ENCODE data around the gene NDUFAF8. TPM values are rescaled to one million over a fixed set of nuclear protein-coding genes. Genes with fewer than 3 reads are reported as not detected.

NDUFAF8 gene
- polyA plus RNA-seq, 1 experiment, result 181 TPM

GRCh38 chr17:81277946-81278693 lies 39.0 kb downstream of the NDUFAF8 start:
- Histone ChIP-seq H3K4me3 (ENCODE audit: low read depth, low read length) (no peak overlapping the region), H3K27ac (ENCODE audit: low read depth, low read length) (no peak overlapping the region), H3K27me3 (ENCODE audit: control insufficient read depth, insufficient read depth, low read length) (no peaks in the 10 kb centered on the region), H3K9me3 (ENCODE audit: control insufficient read depth, insufficient read depth, low read length) (no peaks in the 10 kb centered on the region; the same call in 1 of the 2 replicates)
- CTCF ChIA-PET, result interaction anchor here (1.5 kb wide), 2 partner anchors 14 to 207 kb away, joined by 4 to 6 read pairs; no protein-coding TSS in a partner anchor
- POLR2A ChIA-PET, result no interaction called here
- TF ChIP-seq, protein P1, sequence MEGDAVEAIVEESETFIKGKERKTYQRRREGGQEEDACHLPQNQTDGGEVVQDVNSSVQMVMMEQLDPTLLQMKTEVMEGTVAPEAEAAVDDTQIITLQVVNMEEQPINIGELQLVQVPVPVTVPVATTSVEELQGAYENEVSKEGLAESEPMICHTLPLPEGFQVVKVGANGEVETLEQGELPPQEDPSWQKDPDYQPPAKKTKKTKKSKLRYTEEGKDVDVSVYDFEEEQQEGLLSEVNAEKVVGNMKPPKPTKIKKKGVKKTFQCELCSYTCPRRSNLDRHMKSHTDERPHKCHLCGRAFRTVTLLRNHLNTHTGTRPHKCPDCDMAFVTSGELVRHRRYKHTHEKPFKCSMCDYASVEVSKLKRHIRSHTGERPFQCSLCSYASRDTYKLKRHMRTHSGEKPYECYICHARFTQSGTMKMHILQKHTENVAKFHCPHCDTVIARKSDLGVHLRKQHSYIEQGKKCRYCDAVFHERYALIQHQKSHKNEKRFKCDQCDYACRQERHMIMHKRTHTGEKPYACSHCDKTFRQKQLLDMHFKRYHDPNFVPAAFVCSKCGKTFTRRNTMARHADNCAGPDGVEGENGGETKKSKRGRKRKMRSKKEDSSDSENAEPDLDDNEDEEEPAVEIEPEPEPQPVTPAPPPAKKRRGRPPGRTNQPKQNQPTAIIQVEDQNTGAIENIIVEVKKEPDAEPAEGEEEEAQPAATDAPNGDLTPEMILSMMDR (IDR thresholded peaks at IDR 0.05; ENCODE audit: low read depth, low read length), result no peak
- no peak for DNase-seq (ENCODE audit: low read depth, low spot score)

- DNase-seq (ENCODE audit: low read depth, low spot score), result no peak
- no peak overlapping the region for H3K4me3 ChIP-seq (ENCODE audit: low read depth, low read length)
- no peaks in the 10 kb centered on the region; the same call in 1 of the 2 replicates for H3K9me3 ChIP-seq (ENCODE audit: control insufficient read depth, insufficient read depth, low read length)
- TF ChIP-seq, protein P1 (IDR thresholded peaks at IDR 0.05; ENCODE audit: low read depth, low read length), result no peak
- CTCF ChIA-PET, result interaction anchor here (1.5 kb wide), 2 partner anchors 13 to 206 kb away, joined by 4 to 6 read pairs; no protein-coding TSS in a partner anchor
- POLR2A ChIA-PET, result no interaction called here
- H3K27ac ChIP-seq (ENCODE audit: low read depth, low read length), result no peak overlapping the region
- H3K27me3 ChIP-seq (ENCODE audit: control insufficient read depth, insufficient read depth, low read length), result no peaks in the 10 kb centered on the region
Measured at GRCh38 chr17:81278831-81279230, 39.7 kb downstream of the NDUFAF8 start.

DNA sequence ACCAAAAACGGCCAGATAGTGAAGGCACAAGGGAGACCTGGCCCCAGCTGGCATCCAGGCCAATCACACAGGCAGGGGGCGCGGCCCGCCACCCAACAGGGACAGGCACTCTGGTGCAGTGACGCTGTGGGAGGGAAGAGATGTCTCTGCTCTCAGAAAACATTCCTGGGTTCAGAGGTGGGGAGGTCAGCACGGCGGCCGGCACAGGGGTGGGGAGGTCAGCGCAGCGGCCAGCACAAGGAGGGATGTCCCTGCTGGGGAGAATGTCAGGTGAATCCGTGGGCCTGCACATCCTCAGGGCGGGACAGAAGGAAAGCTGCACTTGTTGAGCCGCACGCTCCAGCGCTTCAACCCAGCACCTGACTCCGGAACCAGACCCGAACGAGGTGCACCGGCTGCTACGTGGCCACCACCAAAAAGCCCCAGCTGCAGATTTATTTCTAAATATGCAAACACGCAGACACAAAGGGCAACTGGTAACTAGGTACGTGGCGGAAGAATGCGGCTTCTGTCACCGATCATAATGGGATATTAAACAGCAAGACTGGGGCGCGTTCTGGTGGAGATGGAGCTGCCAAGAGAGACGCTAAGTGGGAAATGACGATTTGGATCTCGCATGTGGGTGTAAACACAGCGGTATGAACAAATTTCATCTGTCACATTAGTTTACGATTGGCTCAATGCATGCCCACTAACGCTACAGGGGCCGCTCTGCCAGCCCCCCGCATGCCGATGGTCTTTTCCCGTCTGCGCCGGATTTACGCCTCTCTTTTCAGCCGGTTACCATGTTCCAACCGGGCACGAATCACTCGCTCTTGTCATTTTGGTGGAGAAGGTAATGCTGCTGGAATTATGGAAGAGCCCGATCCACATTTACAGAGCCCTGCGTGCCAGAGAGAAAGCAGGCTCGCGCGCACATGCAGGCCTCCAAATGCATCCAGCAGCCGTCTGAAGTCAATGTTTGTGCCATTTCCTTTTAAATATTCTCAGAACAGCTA lies 40.5 kb downstream of the NDUFAF8 start:
- ChIA-PET CTCF (interaction anchor here (1.5 kb wide), 2 partner anchors 13 to 205 kb away, joined by 4 to 6 read pairs; no protein-coding TSS in a partner anchor), POLR2A (no interaction called here)
- Histone ChIP-seq H3K27me3 (ENCODE audit: control insufficient read depth, insufficient read depth, low read length) (no peaks in the 10 kb centered on the region), H3K27ac (ENCODE audit: low read depth, low read length) (no peak overlapping the region), H3K4me3 (ENCODE audit: low read depth, low read length) (no peak overlapping the region), H3K9me3 (ENCODE audit: control insufficient read depth, insufficient read depth, low read length) (no peaks in the 10 kb centered on the region; the same call in 1 of the 2 replicates)
- TF ChIP-seq, protein P1 (IDR thresholded peaks at IDR 0.05; ENCODE audit: low read depth, low read length), result no peak
- no peak for DNase-seq (ENCODE audit: low read depth, low spot score)

DNA sequence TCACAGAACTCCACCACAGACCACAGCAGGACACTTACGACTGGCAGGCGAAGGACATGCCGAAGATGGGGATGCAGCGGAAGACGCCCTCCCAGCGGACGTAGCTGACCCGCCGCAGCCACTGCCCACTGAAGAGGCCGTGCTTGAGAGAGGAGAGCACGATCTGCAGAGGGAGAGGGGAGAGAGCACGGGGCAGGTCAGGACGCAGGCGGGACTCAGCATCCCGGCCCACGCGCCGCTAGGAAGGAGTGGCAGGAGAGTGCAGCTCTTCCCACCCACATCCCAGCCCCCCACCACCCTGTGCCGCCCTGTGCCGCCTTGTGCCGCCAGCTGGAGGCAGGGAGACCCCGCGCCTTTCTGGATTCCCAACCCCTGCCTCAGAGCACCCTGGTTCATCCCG lies 41.5 kb downstream of the NDUFAF8 start:
- ChIA-PET POLR2A (no interaction called here), CTCF (no interaction called here)
- TF ChIP-seq, protein P1 (IDR thresholded peaks at IDR 0.05; ENCODE audit: low read depth, low read length), result no peak
- H3K9me3 ChIP-seq (ENCODE audit: control insufficient read depth, insufficient read depth, low read length), result no peaks in the 10 kb centered on the region; the same call in 1 of the 2 replicates
- H3K27me3 ChIP-seq (ENCODE audit: control insufficient read depth, insufficient read depth, low read length), result no peaks in the 10 kb centered on the region
- no peak overlapping the region for H3K27ac ChIP-seq (ENCODE audit: low read depth, low read length)
- no peak overlapping the region for H3K4me3 ChIP-seq (ENCODE audit: low read depth, low read length)
- no peak for DNase-seq (ENCODE audit: low read depth, low spot score)
